DOHH2 (cell line): ENCODE measurements around the gene CFAP61.

ENCODE experiments used
- H3F3A ChIP-seq: fragments of 200-600 bp; sonication (generic), shearing (Covaris generic); 2 replicates; pipeline ENCODE4 v1.6.0; 2016; ENCODE audit warnings: antibody characterized with exemption, mild to moderate bottlenecking; ENCODE audit not compliant: control insufficient read depth, insufficient read depth
- H3K27ac ChIP-seq: fragments of 200-600 bp; sonication (generic); 2 replicates; pipeline ENCODE4 v1.5.1; 2014; ENCODE audit warnings: low read depth, mild to moderate bottlenecking, low read length, moderate library complexity
- H3K27me3 ChIP-seq: fragments of 200-600 bp; sonication (generic); 2 replicates; pipeline ENCODE4 v1.6.1; 2014; ENCODE audit warnings: mild to moderate bottlenecking, low read length, mixed read lengths; ENCODE audit not compliant: control insufficient read depth
- H3K36me3 ChIP-seq: fragments of 200-600 bp; sonication (generic); 2 replicates; pipeline ENCODE4 v1.6.1; 2014; ENCODE audit warnings: mild to moderate bottlenecking, low read length, moderate library complexity, mixed read lengths; ENCODE audit not compliant: control insufficient read depth
- H3K4me1 ChIP-seq: fragments of 200-600 bp; sonication (generic); 2 replicates; pipeline ENCODE4 v1.6.1; 2014; ENCODE audit warnings: mild to moderate bottlenecking, low read length, mixed read lengths; ENCODE audit not compliant: control insufficient read depth
- H3K4me2 ChIP-seq: fragments of 200-600 bp; sonication (generic); 2 replicates; pipeline ENCODE4 v1.6.0; 2014; ENCODE audit warnings: mild to moderate bottlenecking, low read length, moderate library complexity
- H3K4me3 ChIP-seq: fragments of 200-600 bp; sonication (generic); 2 replicates; pipeline ENCODE4 v1.5.1; 2014; ENCODE audit warnings: mild to moderate bottlenecking, low read length, mixed read lengths
- H3K79me2 ChIP-seq: fragments of 200-600 bp; sonication (generic); 2 replicates; pipeline ENCODE4 v1.6.1; 2014; ENCODE audit warnings: mild to moderate bottlenecking, low read length, mixed read lengths; ENCODE audit not compliant: control insufficient read depth
- H3K9me2 ChIP-seq: fragments of 200-600 bp; sonication (generic); replicated peaks from 2 replicates; pipeline ENCODE4 v1.6.1; 2014; ENCODE audit warnings: mild to moderate bottlenecking, low read length, mixed read lengths; ENCODE audit not compliant: control insufficient read depth
- H3K9me3 ChIP-seq: fragments of 200-600 bp; sonication (generic); 2 replicates; pipeline ENCODE4 v1.6.1; 2014; ENCODE audit warnings: antibody characterized with exemption, low read length, mixed read lengths; ENCODE audit not compliant: control insufficient read depth, insufficient read depth
- H4K20me1 ChIP-seq: fragments of 200-600 bp; sonication (generic); 2 replicates; pipeline ENCODE4 v1.6.0; 2014; ENCODE audit warnings: low read depth, mild to moderate bottlenecking, antibody characterized with exemption, low read length, moderate library complexity; ENCODE audit not compliant: control insufficient read depth, insufficient read depth
- EZH2phosphoT487 ChIP-seq: fragments of 200-600 bp; sonication (generic); IDR thresholded peaks from 2 replicates; pipeline ENCODE4 v1.6.1; 2017; ENCODE audit warnings: borderline replicate concordance, mild to moderate bottlenecking, antibody characterized with exemption, low read length, moderate library complexity, mixed read lengths
- TF ChIP-seq, protein P1 (sequence below): fragments of 200-600 bp; sonication (generic); IDR thresholded peaks from one replicate; pipeline ENCODE4 v1.5.1; 2014; ENCODE audit warnings: antibody characterized with exemption, mild to moderate bottlenecking, low read depth, low read length; ENCODE audit not compliant: poor library complexity, severe bottlenecking

The CFAP61 gene

DNA sequence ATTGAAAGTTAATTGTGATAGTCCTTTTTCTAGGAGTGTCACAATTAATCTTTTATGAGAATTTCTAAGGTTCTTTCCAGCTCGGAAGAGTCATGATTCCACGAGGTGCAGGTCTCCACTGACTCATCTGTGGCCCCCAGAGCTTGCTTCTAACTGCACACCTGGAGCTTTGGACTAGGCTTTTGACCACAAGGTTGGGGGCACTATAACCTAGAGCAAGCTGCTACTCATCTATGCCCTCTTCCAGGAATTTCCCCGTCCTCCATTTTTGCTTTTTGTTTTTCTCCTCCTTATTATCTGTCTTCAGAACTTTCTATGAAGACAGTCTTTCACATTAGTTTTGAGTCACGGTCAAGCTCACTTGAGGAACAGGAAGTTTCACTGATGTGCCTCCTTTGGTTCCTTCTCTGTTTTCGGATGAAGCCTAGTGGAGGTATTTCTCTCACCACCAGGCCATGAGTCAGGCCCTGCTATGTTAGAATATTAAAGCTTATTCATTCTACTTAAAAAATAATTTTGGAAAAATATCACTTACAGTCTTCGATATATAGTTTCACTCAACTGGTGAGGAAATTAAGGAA is 196.4 kb downstream of the CFAP61 start:
- Histone ChIP-seq H3K4me3 (no peak overlapping the region), H3K27ac (no peak overlapping the region), H3K4me2 (no peak overlapping the region), H3K4me1 (no peaks in the 10 kb centered on the region), H3K9me2 (no peaks in the 10 kb centered on the region), H3F3A (no peaks in the 10 kb centered on the region), H3K79me2 (no peaks in the 10 kb centered on the region), H3K9me3 (no peaks in the 10 kb centered on the region), H3K36me3 (no peaks in the 10 kb centered on the region), H4K20me1 (no peaks in the 10 kb centered on the region), H3K27me3 (no peaks in the 10 kb centered on the region)
- TF ChIP-seq, protein P1, sequence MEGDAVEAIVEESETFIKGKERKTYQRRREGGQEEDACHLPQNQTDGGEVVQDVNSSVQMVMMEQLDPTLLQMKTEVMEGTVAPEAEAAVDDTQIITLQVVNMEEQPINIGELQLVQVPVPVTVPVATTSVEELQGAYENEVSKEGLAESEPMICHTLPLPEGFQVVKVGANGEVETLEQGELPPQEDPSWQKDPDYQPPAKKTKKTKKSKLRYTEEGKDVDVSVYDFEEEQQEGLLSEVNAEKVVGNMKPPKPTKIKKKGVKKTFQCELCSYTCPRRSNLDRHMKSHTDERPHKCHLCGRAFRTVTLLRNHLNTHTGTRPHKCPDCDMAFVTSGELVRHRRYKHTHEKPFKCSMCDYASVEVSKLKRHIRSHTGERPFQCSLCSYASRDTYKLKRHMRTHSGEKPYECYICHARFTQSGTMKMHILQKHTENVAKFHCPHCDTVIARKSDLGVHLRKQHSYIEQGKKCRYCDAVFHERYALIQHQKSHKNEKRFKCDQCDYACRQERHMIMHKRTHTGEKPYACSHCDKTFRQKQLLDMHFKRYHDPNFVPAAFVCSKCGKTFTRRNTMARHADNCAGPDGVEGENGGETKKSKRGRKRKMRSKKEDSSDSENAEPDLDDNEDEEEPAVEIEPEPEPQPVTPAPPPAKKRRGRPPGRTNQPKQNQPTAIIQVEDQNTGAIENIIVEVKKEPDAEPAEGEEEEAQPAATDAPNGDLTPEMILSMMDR: no peak
- TF ChIP-seq EZH2phosphoT487: no peak

DNA sequence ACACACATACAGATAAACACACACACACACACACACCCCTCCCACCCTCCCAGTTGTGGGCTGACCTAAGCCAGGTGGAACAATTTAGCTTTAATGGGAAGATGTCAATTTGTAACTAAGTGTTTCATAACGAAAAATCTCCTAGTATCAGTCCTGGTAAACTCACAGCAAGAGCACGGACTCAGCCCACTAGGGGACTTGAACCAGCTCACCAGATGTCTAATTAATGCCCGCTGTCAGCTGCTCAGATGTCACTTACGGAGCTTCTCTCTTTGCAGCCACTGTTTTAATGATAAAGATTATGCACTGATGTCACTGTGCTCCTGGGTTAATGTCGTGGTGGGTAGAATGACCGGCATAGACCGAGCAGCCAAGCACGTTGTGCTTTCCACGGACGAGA is 199.0 kb downstream of the CFAP61 start:
- Histone ChIP-seq H3K27ac (no peak overlapping the region), H3K9me2 (no peaks in the 10 kb centered on the region), H3F3A (no peaks in the 10 kb centered on the region), H4K20me1 (no peaks in the 10 kb centered on the region), H3K27me3 (no peaks in the 10 kb centered on the region), H3K4me1 (no peaks in the 10 kb centered on the region), H3K9me3 (no peaks in the 10 kb centered on the region), H3K79me2 (no peaks in the 10 kb centered on the region), H3K36me3 (no peaks in the 10 kb centered on the region), H3K4me2 (no peak overlapping the region), H3K4me3 (no peak overlapping the region)
- TF ChIP-seq EZH2phosphoT487: no peak
- TF ChIP-seq, protein P1: no peak

DNA sequence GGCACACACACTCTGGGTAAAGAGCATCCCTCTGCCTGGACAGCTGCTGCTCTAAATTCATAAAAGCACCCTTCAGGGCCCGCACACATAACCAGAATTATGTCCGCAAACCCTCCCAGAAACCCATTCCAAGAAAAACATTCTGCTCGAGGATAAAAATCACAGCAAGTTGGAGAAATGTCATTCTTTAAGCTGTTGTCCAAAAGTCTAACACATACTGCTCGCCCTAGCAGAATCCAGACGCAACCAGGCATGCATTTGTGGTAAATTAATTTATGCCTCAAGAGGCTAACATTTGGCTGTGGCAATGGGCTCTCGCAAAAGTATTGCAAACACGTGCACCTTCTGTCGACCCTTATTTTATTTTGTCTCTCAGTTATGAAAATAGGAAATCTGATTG is 199.5 kb downstream of the CFAP61 start:
- H3K4me3 ChIP-seq: no peak overlapping the region
- TF ChIP-seq, protein P1: no peak
- no peak for TF ChIP-seq EZH2phosphoT487
- no peaks in the 10 kb centered on the region for H3K36me3 ChIP-seq
- H3K9me2 ChIP-seq: no peaks in the 10 kb centered on the region
- no peaks in the 10 kb centered on the region for H3K9me3 ChIP-seq
- peaks cover 4% of the 10 kb centered on the region; the same call in 1 of the 2 replicates for H3K27me3 ChIP-seq
- H4K20me1 ChIP-seq: no peaks in the 10 kb centered on the region
- no peaks in the 10 kb centered on the region for H3K4me1 ChIP-seq
- no peaks in the 10 kb centered on the region for H3K79me2 ChIP-seq
- H3K4me2 ChIP-seq: no peak overlapping the region
- no peaks in the 10 kb centered on the region for H3F3A ChIP-seq
- H3K27ac ChIP-seq: no peak overlapping the region
